GM12865 (cell line): Measurements from ENCODE around the gene KIF26B.

Experiments used
- DNase-seq: peaks from one replicate; pipeline ENCODE4 v3.0.0; 2010; ENCODE audit warnings: low read depth
- H3K4me3 ChIP-seq: 2 replicates; pipeline ENCODE4 v1.5.1; 2011; ENCODE audit warnings: mild to moderate bottlenecking, low read depth, low read length, control low read depth
- TF ChIP-seq, protein P1 (sequence below): IDR thresholded peaks from 2 replicates; pipeline ENCODE4 v1.5.1; 2011; ENCODE audit warnings: low read length, control low read depth, low read depth, inconsistent platforms; ENCODE audit not compliant: insufficient read depth; ENCODE audit errors: missing control alignments

Gene KIF26B

DNA sequence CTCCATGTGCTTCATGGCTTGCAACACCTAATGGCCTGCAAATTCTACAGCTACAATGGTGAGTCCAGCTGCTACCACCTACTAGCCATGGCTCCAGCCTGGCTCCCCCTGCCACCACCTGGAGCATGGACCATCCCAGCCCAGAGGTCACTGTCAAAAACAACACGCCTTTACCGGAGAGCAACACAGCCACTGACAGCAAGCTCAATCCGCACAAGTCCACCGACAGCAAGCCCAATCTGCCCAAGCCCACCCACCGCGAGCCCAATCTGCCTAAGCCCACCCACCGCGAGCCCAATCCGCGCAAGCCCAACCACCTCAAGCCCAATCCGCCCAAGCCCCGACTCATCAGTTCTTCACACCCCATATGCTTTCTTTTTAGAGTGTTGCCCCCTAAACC, 128.2 kb downstream of the KIF26B start:
- DNase-seq, result no peak
- TF ChIP-seq, protein P1, sequence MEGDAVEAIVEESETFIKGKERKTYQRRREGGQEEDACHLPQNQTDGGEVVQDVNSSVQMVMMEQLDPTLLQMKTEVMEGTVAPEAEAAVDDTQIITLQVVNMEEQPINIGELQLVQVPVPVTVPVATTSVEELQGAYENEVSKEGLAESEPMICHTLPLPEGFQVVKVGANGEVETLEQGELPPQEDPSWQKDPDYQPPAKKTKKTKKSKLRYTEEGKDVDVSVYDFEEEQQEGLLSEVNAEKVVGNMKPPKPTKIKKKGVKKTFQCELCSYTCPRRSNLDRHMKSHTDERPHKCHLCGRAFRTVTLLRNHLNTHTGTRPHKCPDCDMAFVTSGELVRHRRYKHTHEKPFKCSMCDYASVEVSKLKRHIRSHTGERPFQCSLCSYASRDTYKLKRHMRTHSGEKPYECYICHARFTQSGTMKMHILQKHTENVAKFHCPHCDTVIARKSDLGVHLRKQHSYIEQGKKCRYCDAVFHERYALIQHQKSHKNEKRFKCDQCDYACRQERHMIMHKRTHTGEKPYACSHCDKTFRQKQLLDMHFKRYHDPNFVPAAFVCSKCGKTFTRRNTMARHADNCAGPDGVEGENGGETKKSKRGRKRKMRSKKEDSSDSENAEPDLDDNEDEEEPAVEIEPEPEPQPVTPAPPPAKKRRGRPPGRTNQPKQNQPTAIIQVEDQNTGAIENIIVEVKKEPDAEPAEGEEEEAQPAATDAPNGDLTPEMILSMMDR, result no peak
- H3K4me3 ChIP-seq, result no peak overlapping the region

DNA sequence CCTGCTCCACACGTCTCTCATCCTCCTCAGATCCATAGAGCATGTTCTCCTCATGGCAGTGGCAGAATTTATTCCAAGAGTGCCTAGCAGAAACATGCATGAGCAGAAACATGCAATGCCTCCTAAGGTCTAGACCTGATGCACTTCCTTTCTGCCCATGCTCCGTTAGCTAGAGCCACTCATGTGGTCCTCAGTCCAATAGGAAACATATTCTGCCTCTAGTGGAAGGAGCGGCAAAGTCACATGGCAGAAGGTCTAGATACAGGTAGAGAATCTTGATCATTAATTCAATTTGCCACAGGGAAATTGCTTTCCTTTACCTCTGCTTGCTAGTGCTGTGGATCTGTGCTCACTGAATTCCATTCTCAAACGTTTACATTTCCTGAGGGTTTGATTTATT, 130.4 kb downstream of the KIF26B start:
- TF ChIP-seq, protein P1, result no peak
- no peak overlapping the region for H3K4me3 ChIP-seq
- no peak for DNase-seq

DNA sequence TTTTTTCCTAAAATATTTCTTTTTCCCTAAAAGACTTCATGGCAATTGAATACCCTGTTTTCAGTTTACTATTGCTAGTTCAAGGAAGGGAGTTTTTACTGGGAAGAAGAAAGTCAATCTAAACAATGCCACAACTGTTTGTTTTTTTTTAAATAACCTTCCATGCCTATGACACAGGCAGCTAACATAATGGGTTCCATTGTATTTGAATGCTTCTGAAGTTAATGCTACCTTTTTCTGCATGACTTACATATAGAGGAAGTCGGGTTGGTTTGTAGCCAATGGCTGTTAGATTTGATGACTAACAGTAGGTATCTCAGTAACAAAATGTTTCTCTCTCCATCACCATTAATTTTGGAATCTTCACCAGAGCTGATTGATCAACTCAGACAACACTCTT, 134.0 kb downstream of the KIF26B start:
- TF ChIP-seq, protein P1, result no peak
- H3K4me3 ChIP-seq, result no peak overlapping the region
- no peak for DNase-seq

DNA sequence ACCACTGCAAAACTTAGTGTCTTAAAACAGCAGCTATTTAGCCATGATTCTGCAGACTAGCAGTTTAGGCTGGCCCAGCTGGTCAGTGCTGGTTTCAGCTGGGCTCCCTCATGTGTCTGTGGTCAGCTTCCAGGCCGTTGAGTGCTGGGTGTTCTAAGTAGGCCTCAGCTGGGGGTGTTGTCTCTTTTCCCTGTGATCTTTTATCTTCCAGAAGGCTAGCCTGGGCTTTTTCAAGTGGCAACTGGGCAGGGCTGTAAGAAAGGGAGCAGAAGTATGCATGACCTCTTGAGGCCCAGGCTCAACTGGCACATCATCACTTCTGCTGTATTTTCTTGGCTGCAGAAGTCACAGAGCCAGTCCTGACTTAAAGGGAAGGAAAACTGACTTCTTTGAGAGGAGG, 136.1 kb downstream of the KIF26B start:
- TF ChIP-seq, protein P1, result no peak
- no peak for DNase-seq
- no peak overlapping the region for H3K4me3 ChIP-seq

DNA sequence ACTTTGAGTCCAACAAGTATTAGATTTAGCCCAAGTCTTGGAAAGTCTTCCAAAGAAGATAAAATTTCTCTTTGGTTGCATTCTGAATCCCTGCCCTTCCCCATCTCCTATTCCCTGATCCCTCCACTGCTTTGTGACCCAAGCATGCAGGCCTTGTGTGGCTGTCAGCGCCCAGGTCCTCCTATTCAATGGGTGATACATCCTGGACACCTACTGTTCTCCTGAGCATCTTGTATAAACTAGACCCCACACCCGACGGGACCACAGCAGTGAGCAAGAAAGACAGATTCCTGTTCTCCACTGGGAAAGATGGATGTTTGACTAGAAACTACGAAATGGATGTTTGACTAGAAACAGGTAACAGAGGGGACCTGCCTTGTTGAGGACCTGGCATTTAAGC, 136.6 kb downstream of the KIF26B start:
- TF ChIP-seq, protein P1, result no peak
- no peak overlapping the region for H3K4me3 ChIP-seq
- DNase-seq, result no peak

DNA sequence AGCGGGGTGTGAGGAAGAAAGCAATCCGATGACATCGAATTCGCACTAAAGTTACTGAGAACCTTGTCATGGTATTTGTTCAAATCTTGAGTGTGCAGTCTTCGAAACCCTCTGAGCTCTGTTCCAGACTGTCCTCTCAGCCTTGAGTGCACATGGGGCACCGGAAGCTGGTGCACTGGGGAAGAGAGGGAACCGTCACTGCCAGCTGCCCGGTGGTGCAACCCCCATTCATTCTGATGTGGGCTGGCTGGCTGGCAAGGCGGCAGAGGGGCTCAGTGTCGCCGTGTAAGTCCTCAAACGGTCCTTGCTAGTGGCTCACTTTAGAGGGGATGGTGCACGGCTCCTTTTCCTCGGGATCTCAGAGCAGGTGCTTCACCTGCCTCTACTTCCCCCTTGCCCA, 137.4 kb downstream of the KIF26B start:
- TF ChIP-seq, protein P1, result no peak
- DNase-seq, result no peak
- no peak overlapping the region for H3K4me3 ChIP-seq

DNA sequence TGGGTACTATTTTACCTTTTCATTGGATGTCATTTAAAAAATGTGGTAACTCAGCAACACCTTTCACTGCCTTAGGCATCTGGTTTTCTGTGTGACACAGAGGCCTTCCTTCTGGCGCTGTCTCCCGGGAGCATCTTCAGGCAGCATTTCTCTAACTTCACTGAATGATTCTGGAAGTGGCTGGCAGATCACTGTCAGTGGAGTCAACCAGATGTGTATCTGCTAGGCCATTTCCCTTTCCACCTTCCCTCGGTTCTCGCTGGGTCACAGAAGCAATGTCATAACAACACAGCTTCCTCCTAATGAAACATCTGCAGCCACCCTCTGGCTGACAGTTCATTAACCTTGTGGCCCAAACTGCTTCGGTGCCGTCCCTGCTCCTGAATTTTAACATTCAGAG, 137.8 kb downstream of the KIF26B start:
- TF ChIP-seq, protein P1, result no peak
- no peak overlapping the region for H3K4me3 ChIP-seq
- DNase-seq, result no peak
